IgD-negative memory B cell (primary cell): Measurements from ENCODE around the gene PNMA8C. TPM values are rescaled to one million over a fixed set of nuclear protein-coding genes. Genes with fewer than 3 reads are reported as not detected.
"Not testable (repeated sequence)": the region's sequence is repeated elsewhere in the genome, so short reads cannot be mapped to it uniquely, and the experiment has no call there.

Experiments used
- H3K27ac Mint-ChIP-seq, 3 donors: one replicate each; pipeline ENCODE4 v1.8.0; 2020 to 2022; ENCODE audit warnings: mild to moderate bottlenecking in 3 of 3, mixed read lengths in 3 of 3, moderate library complexity in 1 of 3
- H3K27me3 Mint-ChIP-seq: one replicate; pipeline ENCODE4 v1.8.0; 2021; ENCODE audit warnings: mixed read lengths
- H3K36me3 Mint-ChIP-seq: one replicate; pipeline ENCODE4 v1.8.0; 2020; ENCODE audit warnings: mild to moderate bottlenecking, mixed read lengths
- H3K4me1 Mint-ChIP-seq, 3 donors: one replicate each; pipeline ENCODE4 v1.8.0; 2020 to 2022; ENCODE audit warnings: mixed read lengths in 3 of 3, mild to moderate bottlenecking in 1 of 3
- H3K4me3 Mint-ChIP-seq, 4 donors: one replicate each; pipeline ENCODE4 v1.8.0; 2020 to 2022; ENCODE audit warnings: mild to moderate bottlenecking in 4 of 4, mixed read lengths in 4 of 4, moderate library complexity in 3 of 4
- H3K9me3 Mint-ChIP-seq, 3 donors: one replicate each; pipeline ENCODE4 v1.8.0; 2020 to 2021; ENCODE audit warnings: mixed read lengths in 3 of 3, mild to moderate bottlenecking in 1 of 3
- polyA plus RNA-seq: library from polyadenylated mRNA; unstranded; fragments of 300-500 nt; fragmentation: Illumina TruSeq; gene quantifications from one replicate; pipeline ENCODE4 v1.2.3, GENCODE V29; 2021

The PNMA8C gene
- polyA plus RNA-seq, 1 donor from 2014 or later = not detected

GRCh38 chr19:46381756-46382345 is 46.9 kb downstream of the PNMA8C start:
- H3K4me3 Mint-ChIP-seq = no peak overlapping the region
- H3K27me3 Mint-ChIP-seq = no peaks in the 10 kb centered on the region
- H3K36me3 Mint-ChIP-seq = peaks cover 6% of the 10 kb centered on the region
- H3K27ac Mint-ChIP-seq = no peak overlapping the region
- H3K9me3 Mint-ChIP-seq = no peaks in the 10 kb centered on the region
- peaks cover 4 to 9% (median 7%) of the 10 kb centered on the region in 3 donors for H3K4me1 Mint-ChIP-seq

- peaks cover 6% of the 10 kb centered on the region for H3K36me3 Mint-ChIP-seq
Observed at GRCh38 chr19:46381346-46381745, 47.4 kb downstream of the PNMA8C start.

GRCh38 chr19:46380690-46381089 is 48.0 kb downstream of the PNMA8C start:
- Mint-ChIP-seq H3K9me3 (no peaks in the 10 kb centered on the region), H3K27ac (no peak overlapping the region), H3K4me3 (no peak overlapping the region), H3K27me3 (no peaks in the 10 kb centered on the region), H3K4me1 (peaks cover 4 to 9% (median 7%) of the 10 kb centered on the region in 3 donors), H3K36me3 (peaks cover 6% of the 10 kb centered on the region)

More at GRCh38 chr19:46381346-46381745, 47.4 kb downstream of the PNMA8C start:
- no peaks in the 10 kb centered on the region for H3K27me3 Mint-ChIP-seq
- no peak overlapping the region for H3K4me3 Mint-ChIP-seq
- H3K9me3 Mint-ChIP-seq = no peaks in the 10 kb centered on the region
- H3K4me1 Mint-ChIP-seq = peaks cover 4 to 9% (median 7%) of the 10 kb centered on the region in 3 donors
- H3K27ac Mint-ChIP-seq = no peak overlapping the region

GRCh38 chr19:46378268-46378667 is 50.5 kb downstream of the PNMA8C start:
- Mint-ChIP-seq H3K36me3 (peaks cover 6% of the 10 kb centered on the region), H3K9me3 (no peaks in the 10 kb centered on the region), H3K27me3 (no peaks in the 10 kb centered on the region), H3K4me3 (no peak overlapping the region), H3K27ac (no peak overlapping the region), H3K4me1 (peaks cover 4 to 9% (median 7%) of the 10 kb centered on the region in 3 donors)

GRCh38 chr19:46376241-46377153 is 52.2 kb downstream of the PNMA8C start:
- H3K27ac Mint-ChIP-seq = no peak overlapping the region
- peak overlapping the region in 1 of 4 donors; percentile 10 for H3K4me3 Mint-ChIP-seq
- H3K27me3 Mint-ChIP-seq = no peaks in the 10 kb centered on the region
- no peaks in the 10 kb centered on the region for H3K9me3 Mint-ChIP-seq
- H3K36me3 Mint-ChIP-seq = peaks cover 6% of the 10 kb centered on the region
- peaks cover 4 to 9% (median 7%) of the 10 kb centered on the region in 3 donors for H3K4me1 Mint-ChIP-seq

- not testable (repeated sequence) for H3K27me3 Mint-ChIP-seq, H3K9me3 Mint-ChIP-seq, H3K36me3 Mint-ChIP-seq, H3K4me3 Mint-ChIP-seq, H3K4me1 Mint-ChIP-seq
- peak overlapping the region in 1 of 3 donors; percentile 50 for H3K27ac Mint-ChIP-seq
Observed at GRCh38 chr19:46375476-46376067, 53.2 kb downstream of the PNMA8C start.

Other genes starting within 250 kb of the PNMA8C start
- gene IGFL1, start 199.2 kb downstream of the PNMA8C start, polyA plus RNA-seq = not detected
- gene HIF3A, start 131.9 kb downstream of the PNMA8C start, polyA plus RNA-seq = not detected
- gene PPP5C, start 81.8 kb downstream of the PNMA8C start, polyA plus RNA-seq = 32.9 TPM
- gene CCDC8, start 15.4 kb downstream of the PNMA8C start, polyA plus RNA-seq = not detected
- gene PNMA8A, start 42.6 kb upstream of the PNMA8C start, polyA plus RNA-seq = not detected
- not detected for gene PNMA8B, start 66.9 kb upstream of the PNMA8C start, polyA plus RNA-seq
- 81.2 TPM for gene CALM3, start 172.4 kb upstream of the PNMA8C start, polyA plus RNA-seq
- gene PTGIR, start 196.2 kb upstream of the PNMA8C start, polyA plus RNA-seq = 0.21 TPM
- not detected for gene GNG8, start 207.3 kb upstream of the PNMA8C start, polyA plus RNA-seq
- not detected for gene DACT3, start 232.2 kb upstream of the PNMA8C start, polyA plus RNA-seq